A673 (cell line): Measurements from ENCODE around the gene F2R.

Experiments used
- EZH2 ChIP-seq: fragments of 200-600 bp; sonication (generic); IDR thresholded peaks from 2 replicates; pipeline ENCODE4 v1.6.1; 2017; ENCODE audit warnings: borderline replicate concordance, low read depth, mild to moderate bottlenecking, mixed read lengths, antibody characterized with exemption, low read length; ENCODE audit not compliant: poor library complexity, severe bottlenecking
- TF ChIP-seq, protein P1 (sequence below): fragments of 300-800, 200-600 bp; sonication (generic); conservative IDR thresholded peaks from 2 replicates; pipeline ENCODE4 v1.5.1; 2017; ENCODE audit warnings: low read depth, mild to moderate bottlenecking, antibody characterized with exemption, low read length, moderate library complexity, mixed read lengths

DNA sequence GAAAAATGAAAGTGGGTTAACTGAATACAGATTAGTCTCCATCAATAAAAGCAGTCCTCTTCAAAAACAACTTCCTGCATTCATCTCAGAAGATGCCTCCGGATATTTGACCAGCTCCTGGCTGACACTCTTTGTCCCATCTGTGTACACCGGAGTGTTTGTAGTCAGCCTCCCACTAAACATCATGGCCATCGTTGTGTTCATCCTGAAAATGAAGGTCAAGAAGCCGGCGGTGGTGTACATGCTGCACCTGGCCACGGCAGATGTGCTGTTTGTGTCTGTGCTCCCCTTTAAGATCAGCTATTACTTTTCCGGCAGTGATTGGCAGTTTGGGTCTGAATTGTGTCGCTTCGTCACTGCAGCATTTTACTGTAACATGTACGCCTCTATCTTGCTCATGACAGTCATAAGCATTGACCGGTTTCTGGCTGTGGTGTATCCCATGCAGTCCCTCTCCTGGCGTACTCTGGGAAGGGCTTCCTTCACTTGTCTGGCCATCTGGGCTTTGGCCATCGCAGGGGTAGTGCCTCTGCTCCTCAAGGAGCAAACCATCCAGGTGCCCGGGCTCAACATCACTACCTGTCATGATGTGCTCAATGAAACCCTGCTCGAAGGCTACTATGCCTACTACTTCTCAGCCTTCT, 16.6 kb downstream of the F2R start:
- TF ChIP-seq, protein P1, sequence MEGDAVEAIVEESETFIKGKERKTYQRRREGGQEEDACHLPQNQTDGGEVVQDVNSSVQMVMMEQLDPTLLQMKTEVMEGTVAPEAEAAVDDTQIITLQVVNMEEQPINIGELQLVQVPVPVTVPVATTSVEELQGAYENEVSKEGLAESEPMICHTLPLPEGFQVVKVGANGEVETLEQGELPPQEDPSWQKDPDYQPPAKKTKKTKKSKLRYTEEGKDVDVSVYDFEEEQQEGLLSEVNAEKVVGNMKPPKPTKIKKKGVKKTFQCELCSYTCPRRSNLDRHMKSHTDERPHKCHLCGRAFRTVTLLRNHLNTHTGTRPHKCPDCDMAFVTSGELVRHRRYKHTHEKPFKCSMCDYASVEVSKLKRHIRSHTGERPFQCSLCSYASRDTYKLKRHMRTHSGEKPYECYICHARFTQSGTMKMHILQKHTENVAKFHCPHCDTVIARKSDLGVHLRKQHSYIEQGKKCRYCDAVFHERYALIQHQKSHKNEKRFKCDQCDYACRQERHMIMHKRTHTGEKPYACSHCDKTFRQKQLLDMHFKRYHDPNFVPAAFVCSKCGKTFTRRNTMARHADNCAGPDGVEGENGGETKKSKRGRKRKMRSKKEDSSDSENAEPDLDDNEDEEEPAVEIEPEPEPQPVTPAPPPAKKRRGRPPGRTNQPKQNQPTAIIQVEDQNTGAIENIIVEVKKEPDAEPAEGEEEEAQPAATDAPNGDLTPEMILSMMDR: no peak
- TF ChIP-seq EZH2: no peak
